Fibroblast of villous mesenchyme (primary cell): ENCODE results near the gene SMARCA4. TPM values are rescaled to one million over a fixed set of nuclear protein-coding genes. Genes with fewer than 3 reads are reported as not detected.
"Not testable (repeated sequence)": the region's sequence is repeated elsewhere in the genome, so short reads cannot be mapped to it uniquely, and the experiment has no call there.

Source experiments
- DNase-seq: peaks from one replicate; pipeline ENCODE4 v3.0.0-alpha.2; 2010; ENCODE audit warnings: low read depth
- H3K4me3 ChIP-seq: 2 replicates; pipeline ENCODE4 v1.5.1; 2011; ENCODE audit warnings: low read depth, mild to moderate bottlenecking, low read length
- CTCF ChIP-seq: IDR thresholded peaks from 2 replicates; pipeline ENCODE4 v1.5.1; 2012; ENCODE audit warnings: low read depth, mild to moderate bottlenecking, low read length; ENCODE audit not compliant: insufficient read depth
- total RNA-seq: library from RNA; depleted of rRNA; stranded (reverse); fragments of >200 nt; gene quantifications from 2 replicates; pipeline ENCODE4 v1.2.3, GENCODE V29; 2012

Gene SMARCA4
- total RNA-seq, 1 donor = 96.7 TPM

DNA sequence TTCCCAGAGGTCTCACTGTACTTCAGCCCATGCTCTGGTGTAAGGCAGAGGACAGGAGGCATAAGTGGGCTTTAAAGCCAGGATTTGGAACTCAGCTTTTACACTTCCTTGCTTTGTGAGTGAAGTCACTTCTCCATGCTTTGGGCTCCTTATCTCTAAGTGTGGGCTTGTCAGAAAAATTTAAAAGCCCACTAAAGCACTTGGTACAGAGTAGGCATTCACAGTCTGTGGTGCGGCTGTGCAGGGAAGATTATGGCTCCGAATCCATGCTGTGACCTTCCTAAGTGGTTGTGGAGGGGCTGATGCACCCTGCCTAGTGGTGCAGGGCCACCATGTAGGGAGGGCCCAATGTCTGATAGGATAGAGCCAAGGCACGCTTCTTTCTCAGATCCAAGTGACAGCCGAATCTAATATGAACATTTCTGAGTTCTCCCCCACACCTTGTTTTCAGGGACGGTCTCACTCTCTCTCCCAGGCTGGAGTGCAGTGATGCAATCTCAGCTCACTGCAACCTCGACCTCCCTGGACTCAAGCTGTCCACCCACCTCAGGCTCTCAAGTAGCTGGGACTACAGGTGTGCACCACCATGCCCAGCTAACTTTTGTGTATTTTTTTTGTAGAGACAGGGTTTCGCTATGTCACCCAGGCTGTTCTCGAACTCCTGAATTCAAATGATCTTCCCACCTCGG is 25.3 kb upstream of the SMARCA4 start:
- no peak for DNase-seq
- H3K4me3 ChIP-seq = no peak overlapping the region
- no peak for TF ChIP-seq CTCF

- TF ChIP-seq CTCF = peak; percentile 72
- peak; percentile 84 for DNase-seq
- no peak overlapping the region for H3K4me3 ChIP-seq
Observed at GRCh38 chr19:10936661-10937084, 24.2 kb upstream of the SMARCA4 start.

DNA sequence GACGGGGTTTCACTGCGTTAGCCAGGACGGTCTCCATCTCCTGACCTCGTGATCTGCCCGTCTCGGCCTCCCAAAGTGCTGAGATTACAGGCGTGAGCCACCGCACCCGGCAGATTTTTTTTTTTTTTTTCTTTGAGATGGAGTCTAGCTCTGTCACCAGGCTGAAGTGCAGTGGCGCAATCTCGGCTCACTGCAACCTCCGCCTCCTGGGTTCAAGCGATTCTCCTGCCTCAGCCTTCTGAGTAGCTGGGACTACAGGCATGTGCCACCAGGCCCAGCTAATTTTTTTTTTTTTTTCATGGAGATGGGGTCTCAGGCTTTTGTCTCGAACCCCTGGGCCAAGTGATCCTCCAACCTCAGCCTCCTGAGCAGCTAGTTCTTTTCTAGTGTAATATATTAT is 19.2 kb upstream of the SMARCA4 start:
- not testable (repeated sequence) for H3K4me3 ChIP-seq, DNase-seq

- H3K4me3 ChIP-seq, DNase-seq: not testable (repeated sequence)
Observed at GRCh38 chr19:10943412-10943811, 17.4 kb upstream of the SMARCA4 start.

DNA sequence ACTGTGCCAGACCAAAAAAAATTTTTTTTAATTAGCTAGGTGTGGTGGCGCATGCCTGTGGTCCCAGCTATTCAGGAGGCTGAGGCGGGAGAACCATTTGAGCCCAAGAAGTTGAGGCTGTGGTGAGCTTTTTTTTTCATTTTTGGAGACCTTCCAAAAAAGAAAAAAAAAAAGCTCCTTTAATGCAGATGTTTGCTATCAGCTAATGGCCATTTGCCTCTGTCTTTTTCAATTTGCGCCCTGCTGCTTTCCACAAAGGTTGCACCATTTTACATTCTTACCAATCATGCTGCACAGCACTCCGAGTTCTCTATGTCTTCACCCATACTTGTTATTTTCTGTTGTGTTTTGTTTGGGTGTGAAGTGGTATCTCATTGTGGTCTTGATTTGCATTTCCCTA is 15.6 kb upstream of the SMARCA4 start:
- TF ChIP-seq CTCF = no peak
- no peak for DNase-seq
- no peak overlapping the region for H3K4me3 ChIP-seq

DNA sequence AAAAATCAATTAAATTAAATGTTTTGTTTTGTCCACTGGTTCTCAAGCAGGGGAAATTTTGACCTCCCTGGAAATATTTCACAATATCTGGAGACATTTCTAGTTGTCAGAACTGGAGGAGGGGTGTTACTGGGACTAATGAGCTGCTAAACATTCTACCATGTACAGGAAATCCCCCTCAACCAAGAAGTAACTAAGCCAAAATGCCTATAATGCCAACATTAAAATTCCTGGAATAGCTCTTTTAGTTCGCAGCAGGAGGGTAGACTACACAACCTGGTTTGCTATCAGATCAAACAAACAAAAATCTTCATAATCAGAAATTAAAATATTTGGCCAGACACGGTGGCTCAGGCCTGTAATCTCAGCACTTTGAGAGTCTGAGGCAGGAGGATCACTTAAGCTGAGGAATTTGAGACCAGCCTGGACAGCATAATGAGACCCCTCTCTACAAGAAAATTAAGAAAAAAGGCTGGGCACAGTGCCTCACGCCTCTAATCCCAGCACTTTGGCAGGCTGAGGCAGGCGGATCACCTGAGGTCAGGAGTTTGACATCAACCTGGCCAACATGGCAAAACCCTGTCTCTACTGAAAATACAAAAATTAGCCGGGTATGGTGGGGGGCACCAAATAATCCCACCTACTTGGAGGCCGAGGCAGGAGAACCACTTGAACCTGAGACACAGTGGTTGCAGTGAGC is 13.7 kb upstream of the SMARCA4 start:
- DNase-seq = peak; percentile 63
- TF ChIP-seq CTCF = no peak
- H3K4me3 ChIP-seq = no peak overlapping the region

GRCh38 chr19:10952809-10953208 is 8.0 kb upstream of the SMARCA4 start:
- no peak for TF ChIP-seq CTCF
- no peak for DNase-seq
- H3K4me3 ChIP-seq = no peak overlapping the region

DNA sequence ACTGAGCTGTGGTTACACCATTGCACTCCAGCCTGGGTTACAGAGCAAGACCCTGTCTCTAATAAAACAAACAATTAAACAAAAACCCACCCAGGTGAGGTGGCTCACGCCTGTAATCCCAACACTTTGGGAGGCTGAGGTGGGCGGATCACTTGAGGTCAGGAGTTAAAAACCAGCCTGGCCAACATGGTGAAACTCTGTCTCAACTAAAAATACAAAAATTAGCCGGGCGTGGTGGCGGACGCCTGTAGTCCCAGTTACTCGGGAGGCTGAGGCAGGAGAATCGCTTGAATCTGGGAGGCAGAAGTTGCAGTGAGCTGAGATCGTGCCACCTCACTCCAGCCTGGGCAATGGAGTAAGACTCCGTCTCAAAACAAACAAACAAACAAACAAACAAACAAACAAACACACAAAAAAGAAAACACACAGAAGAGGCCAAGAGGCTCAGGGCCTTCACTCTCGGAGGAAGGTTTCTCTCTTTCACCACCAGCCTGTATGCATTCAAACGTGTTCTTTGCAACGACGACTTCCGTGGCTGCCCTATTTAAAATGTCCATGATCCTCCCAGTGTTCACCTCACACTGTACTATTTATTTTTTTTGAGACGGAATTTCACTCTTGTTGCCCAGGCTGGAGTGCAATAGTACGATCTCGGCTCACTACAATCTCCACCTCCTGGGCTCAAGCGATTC is 1.4 kb upstream of the SMARCA4 start:
- peak overlapping the region; percentile 78 for H3K4me3 ChIP-seq
- not testable (repeated sequence) for DNase-seq
